Measurements from ENCODE around the gene PCNX2. TPM values are rescaled to one million over a fixed set of nuclear protein-coding genes. Genes with fewer than 3 reads are reported as not detected.
A peak's percentile ranks its signal among the peaks of the same experiment; 100 is the strongest.

The PCNX2 gene
- polyA plus RNA-seq, 4 donors, result 10.3 to 13.1 (median 12.5) TPM

- no peak for DNase-seq (ENCODE audit: low read depth in 4 of 4, low spot score in 3 of 4)
Measured at GRCh38 chr1:233080286-233080685, 215.2 kb downstream of the PCNX2 start.

DNA sequence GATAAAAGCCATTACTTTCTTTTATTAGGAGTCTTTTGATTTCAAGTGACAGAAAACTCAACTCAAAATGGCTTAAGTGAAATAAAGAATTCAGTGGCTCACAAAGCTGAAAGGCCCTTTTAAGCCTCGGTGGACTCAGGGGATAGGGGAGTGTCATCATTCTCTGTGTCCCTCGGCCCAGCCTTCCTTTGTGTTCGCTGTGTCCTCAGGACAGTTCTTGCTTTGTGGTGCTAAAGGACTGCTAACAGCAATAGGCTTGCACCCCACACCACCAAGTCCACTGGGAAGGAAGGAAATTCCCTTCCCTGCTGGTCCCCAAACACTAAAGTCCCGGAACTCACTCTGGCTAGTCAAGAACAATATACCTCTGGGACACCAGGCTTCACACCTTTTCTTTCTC is 216.0 kb downstream of the PCNX2 start:
- DNase-seq (ENCODE audit: low read depth in 4 of 4, low spot score in 3 of 4), result no peak

DNA sequence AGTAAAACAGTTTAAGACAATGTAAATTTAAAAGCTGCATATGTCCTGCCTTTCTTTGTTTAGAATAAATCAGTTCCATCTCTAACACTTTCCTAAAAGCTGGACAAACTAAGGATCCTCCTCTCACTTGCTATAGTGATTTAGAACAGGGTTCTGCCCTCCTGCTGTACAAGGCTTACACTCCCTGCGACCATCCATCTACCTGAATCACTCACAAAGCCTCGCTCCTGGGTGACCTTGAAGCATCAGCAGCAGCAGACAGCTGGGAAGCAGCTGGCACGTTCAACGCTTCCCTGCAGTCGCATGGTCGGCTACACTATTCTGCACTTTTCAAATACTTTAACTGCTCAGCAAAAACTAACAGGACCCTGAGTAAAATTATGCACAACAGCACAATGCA is 217.1 kb downstream of the PCNX2 start:
- DNase-seq (ENCODE audit: low read depth in 4 of 4, low spot score in 3 of 4), result no peak

DNA sequence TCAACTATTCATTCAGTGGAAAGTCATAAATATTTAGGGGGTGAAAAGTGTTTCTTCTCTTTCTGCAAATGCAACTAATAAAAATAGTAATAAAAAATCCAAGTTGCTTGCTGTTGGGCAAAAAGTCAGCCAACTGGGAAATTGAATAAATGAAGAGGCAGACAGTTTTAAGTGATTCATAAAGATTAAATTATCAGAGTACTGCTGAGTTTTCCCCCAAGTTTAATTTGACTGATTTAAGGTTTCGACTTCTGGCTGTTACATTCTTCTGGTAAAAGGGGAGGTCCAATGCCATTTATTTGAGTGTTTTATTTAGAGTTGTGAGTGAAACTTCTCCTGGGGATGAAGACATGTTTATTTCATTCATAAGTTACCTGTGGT is 219.6 kb downstream of the PCNX2 start:
- DNase-seq (ENCODE audit: low read depth in 4 of 4, low spot score in 3 of 4), result no peak

- DNase-seq (ENCODE audit: low read depth in 4 of 4, low spot score in 3 of 4), result no peak
Measured at GRCh38 chr1:233066087-233066486, 229.4 kb downstream of the PCNX2 start.

DNA sequence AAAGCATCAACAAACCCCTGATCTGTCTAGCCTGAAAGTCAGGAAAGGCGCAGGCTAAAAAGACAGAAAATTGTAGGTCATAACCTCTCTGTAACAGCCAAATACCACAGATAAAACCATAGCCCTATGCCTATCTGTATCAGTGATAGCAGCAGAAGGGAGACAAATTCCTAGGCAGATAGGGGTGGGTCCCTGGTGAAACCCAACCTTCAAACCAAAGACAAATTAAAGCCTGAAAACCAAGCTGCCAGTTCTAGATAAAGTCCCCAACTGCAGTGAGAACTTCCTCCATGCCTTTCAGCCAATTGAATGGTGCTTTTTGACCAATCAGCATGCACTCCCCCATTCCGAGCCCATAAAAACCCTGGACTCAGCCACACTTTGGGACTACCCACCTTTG is 229.8 kb downstream of the PCNX2 start:
- no peak for DNase-seq (ENCODE audit: low read depth in 4 of 4, low spot score in 3 of 4)

DNA sequence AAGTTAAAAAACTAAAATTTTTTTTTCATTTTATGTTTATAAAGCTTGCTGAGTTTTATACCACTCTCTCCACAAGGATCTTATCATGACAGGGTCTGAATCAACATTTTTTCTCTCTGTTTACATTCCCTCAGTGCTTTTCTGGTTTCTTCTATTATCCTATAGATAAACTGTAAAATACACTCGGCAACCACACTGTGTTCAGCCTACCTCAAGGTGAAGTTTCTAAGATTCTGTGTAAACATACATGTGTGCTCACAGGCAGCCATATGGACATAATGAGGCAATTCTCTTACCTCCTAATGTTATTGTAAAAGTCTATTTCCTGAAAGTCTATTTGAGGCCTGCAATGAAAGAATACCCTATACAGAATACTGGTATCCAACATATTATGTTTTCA is 230.5 kb downstream of the PCNX2 start:
- DNase-seq (ENCODE audit: low read depth in 4 of 4, low spot score in 3 of 4), result no peak

- no peak for DNase-seq (ENCODE audit: low read depth in 4 of 4, low spot score in 3 of 4)
Measured at GRCh38 chr1:233063462-233063861, 232.1 kb downstream of the PCNX2 start.

DNA sequence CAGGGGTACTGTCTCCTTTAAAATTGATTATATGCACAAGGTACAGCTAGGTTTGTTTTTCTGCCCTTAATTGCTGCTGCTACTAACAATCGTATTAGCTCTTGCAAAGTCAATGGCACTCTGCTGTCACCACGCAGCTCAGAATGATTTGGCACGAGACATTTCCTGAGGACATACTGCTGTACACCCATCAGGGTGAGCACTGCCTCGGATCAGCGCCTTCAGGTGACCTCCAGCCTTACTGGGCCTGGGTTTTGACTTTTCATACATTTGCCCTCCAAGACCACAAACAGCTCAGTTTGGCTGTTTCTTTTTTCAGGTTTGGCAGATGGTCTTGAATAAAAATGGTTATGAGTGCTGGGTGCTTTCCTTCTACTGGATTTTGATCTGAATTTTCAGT is 234.3 kb downstream of the PCNX2 start:
- no peak for DNase-seq (ENCODE audit: low read depth in 4 of 4, low spot score in 3 of 4)

DNA sequence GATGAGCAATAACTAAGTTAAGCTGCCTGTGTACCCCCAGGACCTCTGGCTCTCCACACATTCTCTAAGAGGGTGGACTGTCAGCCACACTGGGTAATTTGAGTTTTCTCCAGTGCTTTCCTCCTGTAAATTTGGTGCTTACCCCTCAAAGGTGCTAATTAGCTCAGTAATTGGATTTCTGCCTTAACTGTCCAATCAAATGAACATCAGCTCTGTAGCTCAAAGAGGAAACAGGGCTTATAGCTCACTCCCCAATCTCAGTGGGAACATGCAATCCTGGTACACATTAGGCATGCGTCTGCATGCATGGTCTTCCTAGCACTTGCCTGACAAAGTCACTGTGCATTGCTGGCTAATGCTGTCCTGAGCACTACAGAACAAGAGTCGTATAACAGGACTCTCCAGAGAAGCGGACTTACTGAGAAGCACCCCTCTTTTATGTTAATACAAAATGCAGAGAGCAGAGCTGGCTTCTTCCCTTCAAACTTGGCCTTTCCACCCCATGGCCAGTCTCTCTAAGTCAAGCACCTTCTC is 235.0 kb downstream of the PCNX2 start:
- no peak for DNase-seq (ENCODE audit: low read depth in 4 of 4, low spot score in 3 of 4)

GRCh38 chr1:233057836-233058235 is 237.7 kb downstream of the PCNX2 start:
- DNase-seq (ENCODE audit: low read depth in 4 of 4, low spot score in 3 of 4), result no peak

DNA sequence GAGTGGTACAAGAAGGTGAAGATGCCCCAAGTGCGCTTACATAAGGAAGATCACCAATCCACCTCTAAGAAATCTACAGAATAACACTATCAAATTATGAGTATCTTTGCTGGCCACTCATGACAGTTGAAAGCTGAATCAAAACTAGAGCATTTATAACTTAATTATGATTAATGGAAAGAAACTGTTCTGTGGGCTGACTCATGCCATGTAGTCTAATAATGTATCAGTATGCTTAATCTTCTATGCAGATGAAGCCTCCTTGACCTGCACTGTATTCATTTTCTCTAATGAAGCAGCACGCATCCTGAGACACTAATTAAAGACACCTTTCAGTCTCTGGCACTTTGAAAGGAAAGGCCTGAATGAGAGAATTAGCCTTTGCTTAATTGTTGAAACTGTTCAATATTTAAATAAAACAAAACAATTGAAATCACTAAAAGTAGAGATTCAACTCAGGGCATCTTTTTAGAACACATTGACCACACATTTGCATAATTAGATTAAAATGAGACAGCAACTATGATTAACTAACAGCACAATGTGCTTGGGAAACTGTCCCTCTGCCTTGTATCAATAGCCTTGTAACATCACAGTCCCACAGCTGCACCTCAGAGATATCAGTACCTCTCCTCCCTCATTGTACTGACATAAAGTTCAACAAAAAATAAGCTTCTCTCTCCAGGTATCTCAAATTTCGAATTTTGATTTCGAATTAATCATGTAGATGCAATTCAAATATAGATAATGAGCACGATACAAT is 239.5 kb downstream of the PCNX2 start:
- DNase-seq (ENCODE audit: low read depth in 4 of 4, low spot score in 3 of 4), result no peak

GRCh38 chr1:233045588-233045987 is 249.9 kb downstream of the PCNX2 start:
- peak in 2 of 4 donors; percentile 17 to 18 for DNase-seq (ENCODE audit: low read depth in 4 of 4, low spot score in 3 of 4)

GRCh38 chr1:233042834-233043233 is 252.7 kb downstream of the PCNX2 start:
- DNase-seq (ENCODE audit: low read depth in 4 of 4, low spot score in 3 of 4), result no peak

DNA sequence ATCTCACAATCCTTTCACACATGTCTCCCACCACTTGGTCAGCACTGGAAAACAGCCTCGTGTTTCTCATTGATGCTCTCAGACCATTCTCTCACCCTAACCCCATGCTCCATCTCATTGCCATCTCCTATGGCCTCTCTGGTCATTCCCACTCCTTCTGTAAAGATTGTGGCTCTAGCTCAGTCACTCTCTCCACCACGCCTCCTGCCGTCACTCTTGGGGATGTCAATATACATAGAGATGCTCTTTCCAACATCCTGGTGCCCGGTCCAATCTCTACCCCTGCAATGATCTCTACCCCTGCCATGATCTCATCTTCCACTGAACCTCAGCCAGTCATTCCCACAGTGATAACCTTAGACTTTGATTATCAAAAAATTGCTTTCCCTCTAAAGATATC is 255.0 kb downstream of the PCNX2 start:
- no peak for DNase-seq (ENCODE audit: low read depth in 4 of 4, low spot score in 3 of 4)

- no peak for DNase-seq (ENCODE audit: low read depth in 4 of 4, low spot score in 3 of 4)
Measured at GRCh38 chr1:233038581-233038980, 256.9 kb downstream of the PCNX2 start.

DNA sequence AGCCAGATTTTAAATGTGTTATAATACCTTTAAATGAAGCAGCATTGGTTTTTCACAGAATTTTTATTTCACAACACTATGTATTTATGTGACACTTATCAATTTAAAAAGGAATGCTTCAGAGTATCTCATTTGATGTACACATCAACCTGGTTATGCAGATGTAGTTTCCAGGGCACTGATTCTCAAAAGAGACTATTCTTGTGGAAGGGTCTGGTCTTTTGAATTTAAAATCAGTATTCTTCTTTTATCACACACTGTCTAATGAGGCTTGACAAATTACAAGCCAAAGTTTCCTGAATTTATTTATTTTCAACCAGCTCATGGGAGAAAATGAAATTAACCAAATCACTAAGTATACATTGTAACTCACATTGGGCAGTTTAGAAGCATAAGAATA is 257.7 kb downstream of the PCNX2 start:
- DNase-seq (ENCODE audit: low read depth in 4 of 4, low spot score in 3 of 4), result no peak

DNA sequence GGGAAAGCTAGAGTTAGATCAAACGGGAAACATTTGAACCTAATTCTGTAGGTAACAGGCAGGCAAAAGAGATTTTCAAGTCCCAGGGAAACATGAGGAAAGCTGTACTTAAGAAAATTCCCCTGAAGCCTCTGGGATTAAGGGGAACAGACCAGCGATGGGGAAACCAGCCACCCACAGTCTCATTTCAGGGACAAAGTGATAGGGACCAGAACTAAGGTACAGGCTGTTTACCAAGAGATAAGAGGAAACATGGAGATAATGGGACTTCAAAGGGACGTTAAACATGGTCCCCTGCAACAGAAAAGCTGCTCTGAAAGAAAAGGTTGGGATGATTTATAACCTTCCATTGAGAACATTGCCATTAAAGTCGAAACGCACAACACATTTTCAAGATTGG is 260.7 kb downstream of the PCNX2 start:
- DNase-seq (ENCODE audit: low read depth in 4 of 4, low spot score in 3 of 4), result no peak

DNA sequence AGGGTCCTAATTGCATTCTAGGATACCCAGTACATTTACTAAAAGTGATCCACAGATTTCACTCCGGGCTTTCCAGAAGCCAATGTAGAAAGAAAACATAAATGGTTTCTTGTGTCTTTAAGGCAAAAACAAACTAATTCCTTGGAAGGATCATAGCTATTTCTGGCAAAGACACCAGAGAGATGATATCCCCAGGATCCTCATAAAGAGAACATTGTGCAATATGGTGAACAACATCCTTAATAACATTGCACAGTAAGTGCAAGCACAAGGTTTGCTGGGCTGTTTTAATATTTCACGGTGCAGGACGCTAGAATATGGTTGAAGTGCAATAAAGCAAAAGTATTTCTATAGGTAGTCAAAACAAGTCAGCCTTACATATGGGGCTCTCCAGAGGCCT is 262.2 kb downstream of the PCNX2 start:
- DNase-seq (ENCODE audit: low read depth in 4 of 4, low spot score in 3 of 4), result no peak

DNA sequence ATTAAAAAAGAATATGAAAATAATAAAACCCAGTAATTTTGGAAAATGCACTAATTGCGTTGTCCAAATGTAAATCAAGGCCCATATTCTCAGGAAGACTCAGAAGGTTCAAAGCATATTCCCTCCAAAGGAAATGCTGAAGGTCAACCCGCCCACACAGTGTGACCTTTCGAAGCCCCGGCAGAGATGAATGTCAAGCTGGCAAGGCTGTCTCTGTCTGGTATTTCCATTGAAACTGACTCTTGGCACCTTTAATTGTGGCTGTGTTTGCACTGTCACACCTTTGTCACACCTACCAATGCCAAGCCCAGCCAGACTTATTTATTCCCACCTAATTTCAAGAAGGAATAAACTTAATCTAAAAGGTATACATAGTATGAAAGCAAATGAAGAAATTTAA is 262.6 kb downstream of the PCNX2 start:
- no peak for DNase-seq (ENCODE audit: low read depth in 4 of 4, low spot score in 3 of 4)

DNA sequence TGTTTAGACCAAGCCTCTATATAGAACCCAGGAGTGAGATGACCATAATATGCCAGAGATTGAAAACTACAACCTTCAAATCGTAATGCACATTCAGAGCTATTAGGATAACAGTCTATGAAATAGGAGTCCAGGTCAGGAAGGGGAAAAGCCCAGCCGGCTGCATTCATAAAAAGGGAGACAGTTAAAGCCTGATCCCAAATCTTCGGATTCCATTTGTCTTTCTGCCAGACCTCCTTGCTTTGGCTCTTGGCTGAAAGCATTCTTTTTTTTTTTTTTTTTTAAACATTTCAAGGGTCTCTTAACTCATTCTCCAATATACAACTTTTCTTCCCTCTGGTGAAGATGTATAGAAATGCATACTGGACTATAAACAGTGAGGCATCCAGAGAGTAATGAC is 264.0 kb downstream of the PCNX2 start:
- DNase-seq (ENCODE audit: low read depth in 4 of 4, low spot score in 3 of 4), result no peak

DNA sequence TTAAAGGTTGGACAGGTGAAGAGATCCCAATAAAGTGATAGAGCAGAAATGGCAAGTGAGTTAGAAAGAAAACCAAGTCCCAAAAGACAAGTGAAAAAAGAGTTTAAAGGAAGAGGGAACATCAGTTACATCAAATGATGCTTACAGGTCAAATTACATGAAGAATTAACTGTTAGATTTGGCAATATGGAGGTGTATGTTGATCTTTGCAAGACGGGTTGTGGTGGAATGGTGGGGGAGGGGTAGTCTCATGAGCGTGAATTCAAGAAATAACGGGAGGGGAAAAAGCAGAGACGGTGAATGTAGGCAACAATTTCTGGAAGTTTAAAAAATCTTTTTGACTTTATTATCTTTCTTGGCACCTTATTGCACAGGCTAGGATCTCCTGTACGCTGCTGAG is 268.5 kb downstream of the PCNX2 start:
- DNase-seq (ENCODE audit: low read depth in 4 of 4, low spot score in 3 of 4), result no peak

DNA sequence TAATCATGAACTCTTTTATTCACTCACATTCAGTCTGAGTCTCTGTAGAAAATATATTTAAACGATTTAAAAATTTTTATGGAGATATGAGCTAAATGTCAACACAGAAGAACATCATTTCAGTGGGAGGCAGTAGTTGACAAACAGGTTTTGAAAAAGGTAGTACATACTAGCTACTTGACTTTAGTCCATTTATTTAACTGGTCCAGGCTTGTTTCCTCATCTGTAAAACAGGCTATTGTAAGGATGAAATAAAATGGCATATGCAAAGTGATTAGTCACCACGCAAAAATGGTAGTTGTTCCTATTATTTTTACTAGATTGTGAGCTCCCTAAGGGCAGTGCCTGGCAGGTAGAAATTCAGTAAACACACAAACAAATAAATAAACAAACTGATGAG is 270.0 kb downstream of the PCNX2 start:
- DNase-seq (ENCODE audit: low read depth in 4 of 4, low spot score in 3 of 4), result no peak
